ENCODE data around the gene METTL14.

- TF ChIP-seq CTCF (IDR thresholded peaks at IDR 0.05) (no peak), ZFX (IDR thresholded peaks at IDR 0.05; ENCODE audit: borderline replicate concordance) (no peak)
These were observed 74.9 kb downstream of the METTL14 start for GRCh38 chr4:118760092-118760491.
